BLaER1 treated with 17β-estradiol and CSF1 and Interleukin-3, amounts not matched to agents 10 nM and 100 nM (cell line): ENCODE results near the gene STX4.

Source experiments
- H3K27ac ChIP-seq, 11 experiments: shearing (Covaris generic); formaldehyde crosslinking; 2 replicates each; pipeline ENCODE4 v1.8.1; 2022
- H3K27me3 ChIP-seq, 11 experiments: shearing (Covaris generic); formaldehyde crosslinking; 2 replicates each; pipeline ENCODE4 v1.8.1; 2022
- H3K36me3 ChIP-seq, 11 experiments: shearing (Covaris generic); formaldehyde crosslinking; 2 replicates each; pipeline ENCODE4 v1.8.1; 2022
- H3K4me1 ChIP-seq, 10 experiments: shearing (Covaris generic); formaldehyde crosslinking; 2 replicates each; pipeline ENCODE4 v1.8.1; 2022
- H3K4me2 ChIP-seq, 11 experiments: shearing (Covaris generic); formaldehyde crosslinking; 2 replicates each; pipeline ENCODE4 v1.8.1; 2022
- H3K4me3 ChIP-seq, 10 experiments: shearing (Covaris generic); formaldehyde crosslinking; 2 replicates each; pipeline ENCODE4 v1.8.1; 2022
- H3K9ac ChIP-seq, 11 experiments: shearing (Covaris generic); formaldehyde crosslinking; 2 replicates each; pipeline ENCODE4 v1.8.1; 2022
- H3K9me3 ChIP-seq, 11 experiments: shearing (Covaris generic); formaldehyde crosslinking; replicated peaks in 1 of 11; 2 replicates each; pipeline ENCODE4 v1.8.1; 2022
- H4K20me1 ChIP-seq, 11 experiments: shearing (Covaris generic); formaldehyde crosslinking; 2 replicates each; pipeline ENCODE4 v1.8.1; 2022
- Cebpa-rat ChIP-seq, 11 experiments: shearing (Covaris generic); IDR thresholded peaks; 2 replicates each; pipeline ENCODE4 v1.8.1; 2022

STX4 gene

GRCh38 chr16:31023252-31023602 is 10.1 kb upstream of the STX4 start:
- TF ChIP-seq Cebpa-rat (IDR thresholded peaks at IDR 0.05): no peak
- Histone ChIP-seq H3K27me3 (no peaks in the 10 kb centered on the region), H3K4me1 (peaks cover 14 to 42% (median 21%) of the 10 kb centered on the region in 10 experiments)

GRCh38 chr16:31023627-31024226 is 9.6 kb upstream of the STX4 start:
- Histone ChIP-seq H3K9ac (no peak overlapping the region), H3K36me3 (no peaks in the 10 kb centered on the region)

More at GRCh38 chr16:31023252-31023602, 10.1 kb upstream of the STX4 start:
- Histone ChIP-seq H3K9me3 (peaks cover 0 to 6% (median 0%) of the 10 kb centered on the region in 11 experiments; a peak in 2 of 22 replicates), H3K27ac (no peak overlapping the region), H3K36me3 (no peaks in the 10 kb centered on the region), H4K20me1 (no peaks in the 10 kb centered on the region), H3K9ac (no peak overlapping the region), H3K4me2 (peak overlapping the region in 2 of 11 experiments; percentile 7 to 23; a peak in 1 of 22 replicates), H3K4me3 (no peak overlapping the region)

DNA sequence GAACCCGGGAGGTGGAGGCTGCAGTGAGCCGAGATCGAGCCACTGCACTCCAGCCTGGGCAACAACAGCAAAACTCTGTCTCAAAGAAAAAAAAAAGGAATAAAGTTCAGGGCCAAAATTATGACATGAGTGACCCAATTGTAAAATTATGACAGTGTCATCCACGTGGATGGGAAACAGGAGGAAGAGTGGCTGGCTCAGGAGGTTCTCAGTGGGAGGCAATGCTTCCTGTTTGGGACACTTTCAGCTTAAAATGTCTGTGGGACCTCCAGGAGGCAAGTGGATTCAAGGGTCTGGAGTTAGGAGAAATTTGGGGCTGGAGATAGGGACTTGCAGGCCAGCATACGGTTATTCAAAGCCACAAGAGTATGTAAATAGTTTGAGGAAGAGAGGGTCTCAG is 8.0 kb upstream of the STX4 start:
- no peak for TF ChIP-seq Cebpa-rat (IDR thresholded peaks at IDR 0.05)

More at GRCh38 chr16:31023627-31024226, 9.6 kb upstream of the STX4 start:
- H3K4me3 ChIP-seq: no peak overlapping the region
- no peak overlapping the region for H3K4me2 ChIP-seq
- no peak for TF ChIP-seq Cebpa-rat (IDR thresholded peaks at IDR 0.05)
- H3K9me3 ChIP-seq: peaks cover 0 to 6% (median 0%) of the 10 kb centered on the region in 11 experiments; a peak in 2 of 22 replicates
- H3K4me1 ChIP-seq: peaks cover 14 to 42% (median 21%) of the 10 kb centered on the region in 10 experiments
- no peaks in the 10 kb centered on the region for H4K20me1 ChIP-seq
- H3K27ac ChIP-seq: no peak overlapping the region
- no peaks in the 10 kb centered on the region for H3K27me3 ChIP-seq

GRCh38 chr16:31029272-31029671 is 4.1 kb upstream of the STX4 start:
- Histone ChIP-seq H3K4me2 (no peak overlapping the region), H3K9ac (peak overlapping the region in 1 of 11 experiments; percentile 2; a peak in 1 of 22 replicates), H4K20me1 (peaks cover under 1 to 3% (median 1%) of the 10 kb centered on the region in 11 experiments; a peak in 17 of 22 replicates), H3K4me3 (no peak overlapping the region), H3K27ac (no peak overlapping the region; a peak in 1 of 22 replicates), H3K36me3 (peaks cover 0 to under 1% (median 0%) of the 10 kb centered on the region in 11 experiments; a peak in 1 of 22 replicates), H3K9me3 (no peaks in the 10 kb centered on the region), H3K27me3 (no peaks in the 10 kb centered on the region), H3K4me1 (peaks cover 25 to 64% (median 30%) of the 10 kb centered on the region in 10 experiments)
- no peak for TF ChIP-seq Cebpa-rat (IDR thresholded peaks at IDR 0.05)

More for the DNA sequence above, 8.0 kb upstream of the STX4 start:
- Histone ChIP-seq H3K9me3 (peaks cover 0 to 5% (median 0%) of the 10 kb centered on the region in 11 experiments; a peak in 2 of 22 replicates), H3K36me3 (no peaks in the 10 kb centered on the region), H4K20me1 (no peaks in the 10 kb centered on the region), H3K4me1 (peaks cover 14 to 55% (median 21%) of the 10 kb centered on the region in 10 experiments), H3K9ac (peak overlapping the region in 7 of 11 experiments; percentile 0 to 69 (median 33); a peak in 8 of 22 replicates), H3K4me2 (peak overlapping the region; percentile 34 to 78 (median 61)), H3K27me3 (no peaks in the 10 kb centered on the region), H3K4me3 (no peak overlapping the region), H3K27ac (peak overlapping the region in 9 of 11 experiments; percentile 2 to 81 (median 44); a peak in 10 of 22 replicates)

GRCh38 chr16:31031276-31031675 is 2.1 kb upstream of the STX4 start:
- TF ChIP-seq Cebpa-rat (IDR thresholded peaks at IDR 0.05): no peak
- Histone ChIP-seq H3K4me3 (no peak overlapping the region), H3K27me3 (no peaks in the 10 kb centered on the region), H3K27ac (peak overlapping the region in 3 of 11 experiments; percentile 99; a peak in 5 of 22 replicates), H3K9ac (peak overlapping the region in 2 of 11 experiments; percentile 95 to 96; a peak in 4 of 22 replicates), H3K36me3 (peaks cover 11 to 20% (median 19%) of the 10 kb centered on the region in 11 experiments; a peak in 19 of 22 replicates), H3K9me3 (no peaks in the 10 kb centered on the region), H3K4me2 (peak overlapping the region in 3 of 11 experiments; percentile 90 to 93 (median 91); a peak in 6 of 22 replicates), H3K4me1 (peaks cover 19 to 64% (median 31%) of the 10 kb centered on the region in 10 experiments), H4K20me1 (peaks cover 7 to 22% (median 10%) of the 10 kb centered on the region in 11 experiments; a peak in 18 of 22 replicates)

- H3K27me3 ChIP-seq: no peaks in the 10 kb centered on the region
- peak overlapping the region; percentile 91 to 99 (median 93) for H3K27ac ChIP-seq
- H3K4me3 ChIP-seq: peak overlapping the region; percentile 76 to 99 (median 98)
- H3K36me3 ChIP-seq: peaks cover 26 to 42% (median 35%) of the 10 kb centered on the region in 11 experiments; a peak in 21 of 22 replicates
- H3K4me2 ChIP-seq: peak overlapping the region; percentile 81 to 98 (median 89)
- H3K9ac ChIP-seq: peak overlapping the region; percentile 84 to 96 (median 89)
- no peaks in the 10 kb centered on the region for H3K9me3 ChIP-seq
- peaks cover 14 to 67% (median 31%) of the 10 kb centered on the region in 10 experiments for H3K4me1 ChIP-seq
- H4K20me1 ChIP-seq: peaks cover 7 to 36% (median 11%) of the 10 kb centered on the region in 11 experiments; a peak in 18 of 22 replicates
- no peak for TF ChIP-seq Cebpa-rat (IDR thresholded peaks at IDR 0.05)
Measured at GRCh38 chr16:31033709-31034492, 543 bp downstream of the STX4 start.

- Histone ChIP-seq H3K9me3 (no peaks in the 10 kb centered on the region), H3K4me3 (peak overlapping the region in 1 of 10 experiments; percentile 4; a peak in 1 of 20 replicates), H3K27me3 (no peaks in the 10 kb centered on the region), H3K4me2 (peak overlapping the region in 5 of 11 experiments; percentile 2 to 98 (median 90); a peak in 9 of 22 replicates), H4K20me1 (peaks cover 7 to 55% (median 11%) of the 10 kb centered on the region in 11 experiments; a peak in 19 of 22 replicates), H3K4me1 (peaks cover 14 to 44% (median 30%) of the 10 kb centered on the region in 10 experiments), H3K36me3 (peaks cover 46 to 68% (median 60%) of the 10 kb centered on the region in 11 experiments), H3K9ac (peak overlapping the region in 2 of 11 experiments; percentile 38 to 96; a peak in 3 of 22 replicates), H3K27ac (peak overlapping the region in 3 of 11 experiments; percentile 31 to 42 (median 37); a peak in 5 of 22 replicates)
- no peak for TF ChIP-seq Cebpa-rat (IDR thresholded peaks at IDR 0.05)
Measured at GRCh38 chr16:31036691-31037090, 3.3 kb downstream of the STX4 start.

GRCh38 chr16:31038993-31039392 is 5.6 kb downstream of the STX4 start:
- Histone ChIP-seq H3K27me3 (no peaks in the 10 kb centered on the region), H3K4me3 (no peak overlapping the region), H4K20me1 (peaks cover 7 to 63% (median 11%) of the 10 kb centered on the region in 11 experiments; a peak in 19 of 22 replicates), H3K9me3 (no peaks in the 10 kb centered on the region), H3K36me3 (peaks cover 64 to 89% (median 83%) of the 10 kb centered on the region in 11 experiments), H3K4me2 (no peak overlapping the region), H3K9ac (0 out of 22 replicates have a peak overlapping the region, but pooled peaks of 1 of the 11 experiments have one; percentile 38), H3K27ac (no peak overlapping the region), H3K4me1 (peaks cover 5 to 38% (median 20%) of the 10 kb centered on the region in 10 experiments; a peak in 19 of 20 replicates)
- no peak for TF ChIP-seq Cebpa-rat (IDR thresholded peaks at IDR 0.05)
